GM18951 (cell line): Measurements from ENCODE around the gene HSD11B1.
"Not testable (repeated sequence)": the region's sequence is repeated elsewhere in the genome, so short reads cannot be mapped to it uniquely, and the experiment has no call there.

Source experiments
- POLR2A ChIP-seq: IDR thresholded peaks from 4 replicates; pipeline ENCODE4 v1.6.1; 2011; ENCODE audit warnings: mild to moderate bottlenecking; ENCODE audit not compliant: insufficient read length, insufficient read depth; ENCODE audit errors: extremely low read depth
- in situ Hi-C: fragments of 300-500 bp; cut with MboI; formaldehyde crosslinking; loops from one replicate; pipeline ENCODE4 v1.12.0; 2022; ENCODE audit warnings: low sequenced_read_pairs, mixed read lengths, inconsistent platforms; ENCODE audit not compliant: unreplicated experiment

The HSD11B1 gene

DNA sequence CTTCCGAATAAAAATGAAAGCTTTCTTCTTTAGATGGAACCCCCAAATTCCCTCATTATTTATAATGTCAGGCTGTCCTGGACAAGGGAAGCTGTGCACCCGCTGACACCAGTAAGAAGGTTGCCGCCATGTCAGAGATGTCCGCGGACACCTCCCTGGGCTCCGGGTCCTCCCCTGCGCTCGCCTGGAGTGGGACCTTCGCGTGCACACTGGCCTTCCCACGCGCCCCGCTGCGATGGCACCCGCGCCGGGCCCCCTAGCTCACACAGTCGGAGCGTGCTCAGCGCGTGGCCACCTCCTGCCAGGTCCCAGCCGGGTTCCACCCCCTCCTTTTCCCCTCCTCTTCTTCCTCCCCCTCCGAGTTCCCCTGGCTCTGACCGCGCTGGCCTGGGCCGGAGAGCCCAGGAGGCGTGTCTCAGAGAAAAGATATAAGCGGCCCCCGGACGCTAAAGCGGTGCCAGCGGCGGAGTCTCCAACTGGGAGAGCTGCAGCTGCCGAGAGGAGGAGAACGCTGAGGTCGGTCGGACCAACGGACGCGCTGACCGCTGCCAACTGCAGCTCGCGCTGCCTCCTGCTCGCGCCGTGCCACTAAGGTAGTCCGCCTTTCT lies 29.6 kb upstream of the HSD11B1 start, which contains the start of gene G0S2:
Gene G0S2 (plus strand): TSS at position 456 of the 608 bp plus-strand sequence. CDS start 273 bp downstream, outside the sequence.
- in situ Hi-C loops, result no loop called here
- no peak for TF ChIP-seq POLR2A

DNA sequence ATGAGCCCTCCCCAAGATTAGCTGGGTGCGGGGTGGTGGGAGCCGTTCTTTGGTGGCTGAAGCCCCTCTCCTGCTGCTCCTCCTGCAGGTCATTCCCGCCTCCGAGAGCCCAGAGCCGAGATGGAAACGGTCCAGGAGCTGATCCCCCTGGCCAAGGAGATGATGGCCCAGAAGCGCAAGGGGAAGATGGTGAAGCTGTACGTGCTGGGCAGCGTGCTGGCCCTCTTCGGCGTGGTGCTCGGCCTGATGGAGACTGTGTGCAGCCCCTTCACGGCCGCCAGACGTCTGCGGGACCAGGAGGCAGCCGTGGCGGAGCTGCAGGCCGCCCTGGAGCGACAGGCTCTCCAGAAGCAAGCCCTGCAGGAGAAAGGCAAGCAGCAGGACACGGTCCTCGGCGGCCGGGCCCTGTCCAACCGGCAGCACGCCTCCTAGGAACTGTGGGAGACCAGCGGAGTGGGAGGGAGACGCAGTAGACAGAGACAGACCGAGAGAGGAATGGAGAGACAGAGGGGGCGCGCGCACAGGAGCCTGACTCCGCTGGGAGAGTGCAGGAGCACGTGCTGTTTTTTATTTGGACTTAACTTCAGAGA lies 29.0 kb upstream of the HSD11B1 start:
- in situ Hi-C loops, result no loop called here
- no peak for TF ChIP-seq POLR2A

- no peak for TF ChIP-seq POLR2A
- in situ Hi-C loops, result no loop called here
These were observed 25.6 kb upstream of the HSD11B1 start for GRCh38 chr1:209678981-209679539.

- TF ChIP-seq POLR2A, result no peak
- in situ Hi-C loops, result no loop called here
These were observed 18.8 kb upstream of the HSD11B1 start for GRCh38 chr1:209685821-209686220.

- no peak for TF ChIP-seq POLR2A
- in situ Hi-C loops, result no loop called here
These were observed 18.3 kb upstream of the HSD11B1 start for GRCh38 chr1:209686322-209686721.

DNA sequence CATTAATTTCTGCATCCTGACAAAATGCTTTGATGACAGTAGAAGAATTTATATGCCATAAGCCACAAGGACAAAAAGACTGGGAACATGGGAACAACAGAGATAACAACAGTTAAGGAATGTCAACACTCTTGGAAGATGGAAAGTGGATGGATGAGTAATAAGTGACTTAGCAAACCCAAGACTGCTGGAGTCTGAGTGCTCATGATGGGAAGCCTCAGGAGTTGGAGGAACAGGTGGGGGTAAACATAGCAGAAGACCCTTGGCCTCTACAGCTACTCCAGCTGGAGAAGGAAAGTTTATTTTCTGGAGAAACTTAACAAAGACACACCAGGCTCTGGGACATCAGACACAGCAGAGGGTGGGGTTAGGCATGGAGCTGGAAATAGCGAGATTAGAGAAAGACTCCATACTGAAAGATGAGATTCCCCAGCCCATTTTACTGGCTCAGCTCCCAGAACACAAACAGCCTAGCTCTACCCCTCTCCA lies 15.9 kb upstream of the HSD11B1 start:
- in situ Hi-C loops, result no loop called here

GRCh38 chr1:209689477-209689876 lies 15.2 kb upstream of the HSD11B1 start:
- no peak for TF ChIP-seq POLR2A

More for the DNA sequence above, 15.9 kb upstream of the HSD11B1 start:
- no peak for TF ChIP-seq POLR2A

DNA sequence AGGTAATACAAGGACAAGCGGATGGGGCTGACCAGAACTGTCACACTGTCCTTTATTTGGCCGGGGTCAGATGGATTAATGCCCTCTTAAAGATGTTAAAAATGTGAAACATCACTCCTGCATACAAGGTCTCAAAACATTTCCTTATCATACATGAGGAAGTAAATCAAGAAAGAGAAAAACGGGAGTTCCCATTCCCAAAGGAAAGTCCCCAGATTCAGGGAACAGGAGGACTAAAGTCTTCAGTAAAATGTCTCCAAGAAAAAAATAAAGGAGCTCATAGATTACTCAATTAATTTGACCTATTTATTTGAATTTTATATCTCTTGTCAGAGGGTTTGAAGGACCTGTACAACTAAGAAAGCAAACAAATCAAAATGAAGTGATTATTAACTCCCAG lies 13.4 kb upstream of the HSD11B1 start:
- TF ChIP-seq POLR2A, result no peak
- in situ Hi-C loops, result no loop called here

More at GRCh38 chr1:209689477-209689876, 15.2 kb upstream of the HSD11B1 start:
- in situ Hi-C loops, result no loop called here

DNA sequence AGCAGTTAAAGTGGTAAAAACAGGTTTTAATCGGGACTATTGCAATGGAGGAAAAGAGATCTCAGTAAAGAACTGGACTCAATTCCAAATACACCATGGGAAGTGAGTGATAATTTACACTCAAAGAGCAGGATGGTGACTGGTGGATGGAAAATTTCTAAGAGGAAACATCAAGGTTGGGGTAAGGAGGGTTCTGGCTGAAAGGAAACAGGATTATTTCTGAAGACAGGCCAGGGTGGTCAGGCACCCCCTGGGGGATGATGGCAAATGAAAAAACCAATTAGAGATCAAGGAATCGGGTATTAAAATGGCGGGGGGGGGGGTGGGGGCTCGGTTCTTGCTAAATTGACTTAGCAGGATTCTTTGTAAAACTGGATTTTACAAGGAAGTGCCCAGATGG lies 12.3 kb upstream of the HSD11B1 start:
- no peak for TF ChIP-seq POLR2A
- in situ Hi-C loops, result no loop called here

GRCh38 chr1:209692745-209693504 lies 11.7 kb upstream of the HSD11B1 start:
- in situ Hi-C loops, result no loop called here
- no peak for TF ChIP-seq POLR2A

DNA sequence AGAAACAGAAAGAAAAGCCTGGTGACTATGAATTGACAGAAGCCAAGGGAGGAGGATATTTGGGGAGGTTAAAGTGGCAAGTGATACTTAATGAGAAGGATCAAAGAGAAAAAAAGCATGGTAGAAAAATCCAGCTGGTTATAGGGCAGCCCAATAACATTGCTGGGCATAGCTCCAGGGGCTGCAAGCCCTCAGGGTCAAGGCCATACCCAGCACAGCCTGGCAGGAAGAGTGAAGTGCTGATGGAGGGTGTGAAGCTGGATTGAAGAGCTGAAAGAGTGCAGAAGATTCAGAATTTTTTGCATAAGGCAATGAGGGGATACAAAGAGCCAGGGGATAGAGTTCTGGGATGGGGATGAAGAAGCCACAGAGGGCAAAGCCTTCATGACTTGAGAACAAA lies 8.0 kb upstream of the HSD11B1 start:
- in situ Hi-C loops, result loop anchor here (5.0 kb wide), 1 partner anchor 119 kb away; no protein-coding TSS in a partner anchor
- TF ChIP-seq POLR2A, result no peak

GRCh38 chr1:209697126-209697525 lies 7.5 kb upstream of the HSD11B1 start:
- in situ Hi-C loops, result loop anchor here (5.0 kb wide), 1 partner anchor 120 kb away; no protein-coding TSS in a partner anchor
- no peak for TF ChIP-seq POLR2A

DNA sequence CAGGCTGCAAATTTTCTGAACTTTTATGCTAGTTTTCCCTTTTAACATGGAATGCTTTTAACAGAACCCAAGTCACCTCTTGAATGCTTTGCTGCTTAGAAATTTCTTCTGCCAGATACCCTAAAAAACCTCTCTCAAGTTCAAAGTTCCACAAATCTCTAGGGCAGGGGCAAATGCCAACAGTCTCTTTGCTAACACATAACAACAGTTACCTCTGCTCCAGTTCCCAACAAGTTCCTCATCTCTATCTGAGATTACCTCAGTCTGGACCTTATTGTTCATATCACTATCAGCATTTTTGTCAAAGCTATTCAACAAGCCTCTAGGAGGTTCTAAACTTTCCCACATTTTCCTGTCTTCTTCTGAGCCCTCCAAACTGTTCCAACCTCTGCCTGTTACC lies 4.0 kb upstream of the HSD11B1 start:
- in situ Hi-C loops, result not testable (repeated sequence)
